GM18499 (cell line): ENCODE results near the gene ACSL1.
"Not testable (repeated sequence)": the region's sequence is repeated elsewhere in the genome, so short reads cannot be mapped to it uniquely, and the experiment has no call there.

Experiments used
- ATAC-seq: cut with Tn5 transposase; IDR thresholded peaks from one replicate; pipeline ENCODE4 v1.9.1; 2021; ENCODE audit warnings: moderate number of reproducible peaks; ENCODE audit not compliant: insufficient read depth, unreplicated experiment

The ACSL1 gene

GRCh38 chr4:184844742-184845141 lies 19.0 kb upstream of the ACSL1 start:
- no peak for ATAC-seq

- no peak for ATAC-seq
These were observed 18.3 kb upstream of the ACSL1 start for GRCh38 chr4:184843984-184844554.

- not testable (repeated sequence) for ATAC-seq
These were observed 13.3 kb upstream of the ACSL1 start for GRCh38 chr4:184839075-184839399.

GRCh38 chr4:184838249-184839074 lies 12.7 kb upstream of the ACSL1 start:
- no peak for ATAC-seq

GRCh38 chr4:184836613-184837012 lies 10.8 kb upstream of the ACSL1 start:
- ATAC-seq = no peak

- no peak for ATAC-seq
These were observed 7.5 kb upstream of the ACSL1 start for GRCh38 chr4:184833046-184833838.

GRCh38 chr4:184831153-184831552 lies 5.4 kb upstream of the ACSL1 start:
- ATAC-seq = no peak

- peak; percentile 1 for ATAC-seq
These were observed 1.0 kb upstream of the ACSL1 start for GRCh38 chr4:184826691-184827270.

- peak; percentile 2 for ATAC-seq
These were observed 450 bp downstream of the ACSL1 start for GRCh38 chr4:184825141-184825895.

GRCh38 chr4:184824776-184825084 lies 1.0 kb downstream of the ACSL1 start:
- no peak for ATAC-seq

GRCh38 chr4:184824081-184824775 lies 1.5 kb downstream of the ACSL1 start:
- no peak for ATAC-seq

GRCh38 chr4:184823014-184823413 lies 2.8 kb downstream of the ACSL1 start:
- no peak for ATAC-seq

- ATAC-seq = no peak
These were observed 3.4 kb downstream of the ACSL1 start for GRCh38 chr4:184822356-184822755.

- no peak for ATAC-seq
These were observed 4.5 kb downstream of the ACSL1 start for GRCh38 chr4:184821242-184821641.

GRCh38 chr4:184819786-184820185 lies 6.0 kb downstream of the ACSL1 start:
- ATAC-seq = no peak

- peak; percentile 40 for ATAC-seq
These were observed 7.6 kb downstream of the ACSL1 start for GRCh38 chr4:184818216-184818564.

- peak; percentile 3 for ATAC-seq
These were observed 8.1 kb downstream of the ACSL1 start for GRCh38 chr4:184817494-184818215.

- no peak for ATAC-seq
These were observed 8.8 kb downstream of the ACSL1 start for GRCh38 chr4:184816962-184817361.
